GM13977 (cell line): Measurements from ENCODE around the gene SEC24D.

Experiments used
- DNase-seq: peaks from one replicate; pipeline ENCODE4 v3.0.0; 2012; ENCODE audit warnings: low spot score
- CTCF ChIP-seq: IDR thresholded peaks from 2 replicates; pipeline ENCODE4 v1.5.1; 2012; ENCODE audit warnings: mild to moderate bottlenecking, control low read depth; ENCODE audit not compliant: insufficient read depth; ENCODE audit errors: extremely low read depth, missing control alignments
- in situ Hi-C: fragments of 300-500 bp; cut with MboI; formaldehyde crosslinking; loops from one replicate; pipeline ENCODE4 v1.12.0; 2022; ENCODE audit warnings: low sequenced_read_pairs, low pct_unique_long_range_greater_than_20kb, mixed read lengths, inconsistent platforms; ENCODE audit not compliant: unreplicated experiment

SEC24D gene

GRCh38 chr4:118775405-118775804 lies 60.5 kb downstream of the SEC24D start:
- in situ Hi-C loops, result no loop called here
- no peak for TF ChIP-seq CTCF
- no peak for DNase-seq

GRCh38 chr4:118774989-118775388 lies 60.9 kb downstream of the SEC24D start:
- no peak for DNase-seq
- no peak for TF ChIP-seq CTCF
- in situ Hi-C loops, result no loop called here

- in situ Hi-C loops, result no loop called here
- no peak for DNase-seq
- TF ChIP-seq CTCF, result no peak
Observed at GRCh38 chr4:118774321-118774720, 61.6 kb downstream of the SEC24D start.

- no peak for TF ChIP-seq CTCF
- in situ Hi-C loops, result no loop called here
- DNase-seq, result no peak
Observed at GRCh38 chr4:118773429-118773792, 62.5 kb downstream of the SEC24D start.

- in situ Hi-C loops, result no loop called here
- no peak for TF ChIP-seq CTCF
- no peak for DNase-seq
Observed at GRCh38 chr4:118772767-118773428, 63.0 kb downstream of the SEC24D start.

- DNase-seq, result peak; percentile 33
- TF ChIP-seq CTCF, result peak; percentile 52
- in situ Hi-C loops, result no loop called here
Observed at GRCh38 chr4:118772081-118772766, 63.7 kb downstream of the SEC24D start.
